GM12878 (cell line): Measurements from ENCODE around the gene NACAD. TPM values are rescaled to one million over a fixed set of nuclear protein-coding genes. Genes with fewer than 3 reads are reported as not detected.

Experiments used
- ASH2L ChIP-seq: fragments of 300-600, 200-600 bp; sonication (generic); IDR thresholded peaks from 2 replicates; pipeline ENCODE4 v1.6.1; 2017; ENCODE audit warnings: low read depth, mild to moderate bottlenecking, borderline replicate concordance
- CEBPZ ChIP-seq: fragments of 150-350 bp; IDR thresholded peaks from 2 replicates; pipeline ENCODE4 v1.6.1; 2016; ENCODE audit warnings: low read depth, low read length
- HDAC6 ChIP-seq: fragments of 200-600 bp; sonication (generic); IDR thresholded peaks from one replicate; pipeline ENCODE4 v1.8.0; 2017; ENCODE audit warnings: antibody characterized with exemption; ENCODE audit not compliant: unreplicated experiment
- JUNB ChIP-seq: IDR thresholded peaks from 2 replicates; pipeline ENCODE4 v1.6.1; 2016; ENCODE audit warnings: antibody characterized with exemption, mild to moderate bottlenecking
- MTA3 ChIP-seq: IDR thresholded peaks from 2 replicates; pipeline ENCODE4 v1.6.1; 2012; ENCODE audit warnings: low read length, inconsistent platforms, borderline replicate concordance
- NR2C2 ChIP-seq: IDR thresholded peaks from 2 replicates; pipeline ENCODE4 v1.6.1; 2011; ENCODE audit warnings: borderline replicate concordance, low read depth; ENCODE audit not compliant: control insufficient read depth, insufficient read length
- POLR2AphosphoS2 ChIP-seq: IDR thresholded peaks from 2 replicates; pipeline ENCODE4 v1.6.1; 2011; ENCODE audit warnings: low read depth, mild to moderate bottlenecking, low read length, improper control_type of control experiment, moderate library complexity
- REST ChIP-seq: IDR thresholded peaks from 2 replicates; pipeline ENCODE4 v1.6.1; 2012; ENCODE audit warnings: mild to moderate bottlenecking, low read depth, low read length
- TBL1XR1 ChIP-seq: IDR thresholded peaks from 2 replicates; pipeline ENCODE4 v1.6.1; 2012; ENCODE audit warnings: low read depth, low read length, improper control_type of control experiment
- polyA plus RNA-seq, 11 experiments: library from polyadenylated mRNA; depleted of rRNA in 4 of 11; unstranded in 6 of 11; stranded (reverse) in 5 of 11; fragments of >200 nt; fragmentation: Nextera tagmentation in 4 of 11; fragmentation: Illumina TruSeq in 1 of 11; extraction: Ambion mirVana in 4 of 11; extraction: Trizol in 1 of 11; gene quantifications; 1 replicate in 1 of 11; 2 replicates in 10 of 11; pipeline versions ENCODE4 v1.2.1 to v1.2.3, GENCODE V29; 2011 to 2016; ENCODE audit warnings: inconsistent platforms in 2 of 11, missing spikeins in 2 of 11, low read depth in 1 of 11
- total RNA-seq, 4 experiments: library from RNA; depleted of rRNA in 3 of 4; stranded (reverse); fragments of >200 nt in 3 of 4; fragmentation: Illumina TruSeq in 1 of 4; extraction: Trizol in 1 of 4; gene quantifications; 2 replicates each; pipeline versions ENCODE4 v1.2.1 to v1.2.3, GENCODE V29; 2013 to 2021

Gene NACAD
- total and polyA plus RNA-seq, 10 of the 15 experiments (the other 5 are each of a cell fraction or from before 2014, with no cell fraction given), result not detected

GRCh38 chr7:45092931-45093235 is 4.1 kb upstream of the NACAD start (continued):
- TF ChIP-seq CEBPZ (no peak), ASH2L (no peak), POLR2AphosphoS2 (no peak), HDAC6 (no peak), JUNB (no peak), MTA3 (no peak), REST (no peak), NR2C2 (no peak), TBL1XR1 (no peak)
